HUES6 (cell line): ENCODE results near the gene C9orf153.

Experiments used
- H3K27ac ChIP-seq: 2 replicates; pipeline ENCODE4 v1.7.0; 2013; ENCODE audit warnings: low read depth, mild to moderate bottlenecking, low read length, inconsistent platforms
- H3K27me3 ChIP-seq: 2 replicates; pipeline ENCODE4 v1.6.1; 2013; ENCODE audit warnings: low read length; ENCODE audit not compliant: control insufficient read depth, insufficient read depth
- H3K36me3 ChIP-seq: 2 replicates; pipeline ENCODE4 v1.6.1; 2013; ENCODE audit warnings: low read length; ENCODE audit not compliant: control insufficient read depth, insufficient read depth
- H3K4me1 ChIP-seq: 2 replicates; pipeline ENCODE4 v1.6.1; 2013; ENCODE audit warnings: low read length; ENCODE audit not compliant: control insufficient read depth, insufficient read depth
- H3K4me3 ChIP-seq: 2 replicates; pipeline ENCODE4 v1.5.1; 2013; ENCODE audit warnings: low read depth, low read length
- H3K9ac ChIP-seq: one replicate; pipeline ENCODE4 v1.6.1; 2013; ENCODE audit warnings: mild to moderate bottlenecking, low read length
- H3K9me3 ChIP-seq: 2 replicates; pipeline ENCODE4 v1.6.1; 2013; ENCODE audit warnings: low read depth, low read length; ENCODE audit not compliant: control insufficient read depth, insufficient read depth

Gene C9orf153

DNA sequence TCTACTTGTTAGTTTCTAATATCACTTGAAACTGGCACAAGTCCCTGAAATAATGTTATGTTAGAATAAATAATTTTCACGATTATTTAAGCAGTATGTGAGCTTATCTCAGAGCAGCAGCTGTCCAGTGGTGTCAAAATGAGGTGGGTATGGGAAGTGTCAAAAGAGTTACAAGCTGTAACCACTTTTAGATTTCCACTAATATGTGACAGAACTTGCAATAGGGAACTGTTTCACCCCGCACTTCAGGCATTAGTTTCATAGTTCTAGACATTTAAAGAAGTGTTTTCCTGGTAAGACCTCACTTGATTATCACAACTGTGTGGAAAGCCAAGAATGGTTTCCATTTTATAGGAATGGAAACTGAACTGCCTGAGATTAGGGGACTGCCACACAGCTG, 25.8 kb upstream of the C9orf153 start:
- Histone ChIP-seq H3K4me3 (no peak overlapping the region), H3K9me3 (no peaks in the 10 kb centered on the region), H3K36me3 (no peaks in the 10 kb centered on the region), H3K4me1 (peaks cover 36% of the 10 kb centered on the region), H3K27me3 (peaks cover 4% of the 10 kb centered on the region; the same call in 1 of the 2 replicates), H3K27ac (no peak overlapping the region), H3K9ac (no peak overlapping the region)

DNA sequence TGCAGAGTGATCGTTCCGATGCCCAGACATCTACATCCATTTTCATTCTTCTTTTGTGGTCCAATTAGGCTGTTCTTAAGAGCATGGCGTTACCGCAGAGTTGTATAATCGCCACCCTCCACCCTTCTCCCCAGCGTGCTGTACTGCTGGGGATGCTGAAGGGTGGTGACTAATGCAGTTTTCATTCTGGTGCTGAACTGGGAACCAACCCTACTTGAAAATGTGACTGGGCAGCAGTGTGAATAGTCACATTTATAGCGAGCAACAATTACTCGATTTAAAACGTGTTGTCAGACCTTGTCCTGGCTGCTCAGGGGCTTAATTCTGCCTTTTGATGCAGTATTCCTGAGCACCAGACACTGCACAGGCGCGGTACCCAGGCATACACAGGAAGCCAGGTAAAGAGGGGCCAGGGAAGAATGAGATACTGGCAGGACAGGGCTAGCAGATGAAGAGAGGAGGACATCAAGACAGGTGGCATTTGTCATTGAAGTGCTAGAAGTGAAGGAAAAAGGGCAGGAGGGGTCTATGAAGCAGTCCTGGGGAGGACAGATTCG, 23.6 kb upstream of the C9orf153 start:
- no peak overlapping the region for H3K27ac ChIP-seq
- peak overlapping the region; percentile 59 for H3K9ac ChIP-seq
- H3K4me1 ChIP-seq, result peaks cover 32% of the 10 kb centered on the region
- peaks cover 4% of the 10 kb centered on the region; the same call in 1 of the 2 replicates for H3K27me3 ChIP-seq
- H3K36me3 ChIP-seq, result peaks cover 16% of the 10 kb centered on the region
- H3K4me3 ChIP-seq, result peak overlapping the region; percentile 76
- no peaks in the 10 kb centered on the region for H3K9me3 ChIP-seq

DNA sequence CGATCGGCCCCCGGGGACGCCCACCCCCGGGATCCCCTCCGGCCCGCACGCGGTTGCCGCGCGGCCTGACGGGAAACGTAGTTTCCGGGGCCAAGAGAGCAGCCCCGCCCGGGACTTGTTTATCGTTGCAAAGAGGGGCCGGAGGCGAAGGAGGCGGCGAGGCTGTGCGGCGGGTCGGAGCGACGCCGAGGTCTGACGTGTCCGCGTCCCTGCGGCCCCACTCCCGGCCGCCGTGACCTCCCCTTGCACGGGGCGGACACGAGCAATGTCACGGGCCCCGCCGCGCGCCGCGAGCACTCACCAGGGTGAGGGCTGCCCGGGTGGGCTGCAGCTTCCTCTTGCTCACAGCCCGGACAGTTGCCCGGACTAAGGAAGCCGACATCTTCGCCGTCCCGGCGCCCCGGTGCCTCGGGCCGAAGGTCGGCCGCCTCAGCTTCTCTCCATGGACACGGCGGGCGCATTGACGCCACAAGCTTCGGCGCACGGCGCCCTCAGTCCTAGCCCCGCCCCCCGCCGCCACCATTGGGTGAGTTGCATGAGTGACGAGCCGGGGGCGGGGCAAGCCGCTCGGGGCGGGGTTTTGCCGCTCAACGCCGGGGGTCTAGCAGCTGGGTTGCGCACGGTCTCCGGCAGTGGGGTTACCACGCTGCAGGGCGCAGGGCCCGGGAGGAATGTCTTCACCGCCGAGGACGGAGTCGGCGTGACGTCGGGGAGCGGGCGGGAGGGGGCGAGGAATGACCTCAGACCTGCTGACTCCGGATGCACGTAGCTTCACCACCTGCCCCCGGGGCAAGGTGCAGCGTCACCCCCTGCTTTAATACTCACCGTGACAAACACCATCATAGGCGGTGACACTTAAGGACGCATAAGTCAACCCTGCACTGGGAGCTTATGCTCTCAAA, 22.9 kb upstream of the C9orf153 start, which contains the start of gene ISCA1:
TSS of gene ISCA1 (minus strand) at position 462 of the 902 bp plus-strand sequence. CDS start at position 382, 80 bp downstream.
- peaks cover 4% of the 10 kb centered on the region; the same call in 1 of the 2 replicates for H3K27me3 ChIP-seq
- H3K9ac ChIP-seq, result peak within 1 kb of the TSS; percentile 83
- H3K4me1 ChIP-seq, result peaks cover 24% of the 10 kb centered on the region
- H3K27ac ChIP-seq, result peak within 1 kb of the TSS; percentile 92
- H3K36me3 ChIP-seq, result peaks cover 16% of the 10 kb centered on the region
- H3K4me3 ChIP-seq, result peak within 1 kb of the TSS; percentile 76
- H3K9me3 ChIP-seq, result no peaks in the 10 kb centered on the region

DNA sequence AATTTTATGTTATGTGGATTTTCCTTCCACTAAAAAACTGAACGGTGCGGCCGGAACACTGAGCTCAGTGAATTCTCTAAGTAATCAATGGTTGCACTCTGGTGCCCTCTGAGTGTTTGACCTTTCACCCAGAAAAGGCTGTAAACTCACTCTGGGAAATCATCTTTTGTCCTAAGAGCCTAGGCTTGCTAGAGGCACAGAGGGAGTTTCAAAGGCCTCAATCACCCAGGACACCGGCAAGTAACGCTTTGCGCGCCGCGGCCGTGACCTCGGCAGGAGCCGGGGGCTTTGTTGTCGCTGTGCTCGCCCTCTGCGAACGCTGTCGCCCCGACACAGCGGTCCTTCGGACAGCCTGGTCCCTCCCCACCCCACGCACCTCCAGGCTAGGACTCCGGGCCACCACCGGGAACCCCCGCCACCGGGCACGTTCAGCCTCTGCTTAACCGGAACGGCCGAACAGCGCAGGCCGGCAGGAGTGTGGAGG, 22.2 kb upstream of the C9orf153 start:
- no peaks in the 10 kb centered on the region for H3K9me3 ChIP-seq
- H3K27ac ChIP-seq, result peak overlapping the region; percentile 92
- peak overlapping the region; percentile 83 for H3K9ac ChIP-seq
- H3K27me3 ChIP-seq, result peaks cover 4% of the 10 kb centered on the region; the same call in 1 of the 2 replicates
- peaks cover 16% of the 10 kb centered on the region for H3K36me3 ChIP-seq
- peaks cover 21% of the 10 kb centered on the region for H3K4me1 ChIP-seq
- H3K4me3 ChIP-seq, result peak overlapping the region; percentile 76

DNA sequence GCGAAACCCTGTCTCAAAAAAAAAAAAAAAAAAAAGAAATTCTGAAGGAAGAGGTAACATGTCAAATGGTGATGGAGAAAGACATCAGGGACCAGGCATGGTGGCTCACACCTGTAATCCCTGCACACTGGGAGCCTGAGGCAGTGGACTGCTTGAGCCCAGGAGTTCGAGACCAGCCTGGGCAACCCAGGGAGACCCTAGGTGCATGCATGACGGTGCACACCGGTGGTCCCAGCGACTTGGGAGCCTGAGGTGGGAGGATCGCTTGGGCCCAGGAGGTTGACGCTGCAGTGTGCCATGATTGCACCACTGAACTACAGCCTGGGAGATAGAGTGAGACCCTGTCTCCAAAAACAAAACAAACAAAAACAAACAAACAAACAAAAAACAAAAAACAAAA, 21.1 kb upstream of the C9orf153 start:
- Histone ChIP-seq H3K36me3 (peaks cover 16% of the 10 kb centered on the region), H3K4me1 (peaks cover 19% of the 10 kb centered on the region), H3K9ac (no peak overlapping the region), H3K4me3 (peak overlapping the region; percentile 76), H3K27ac (no peak overlapping the region), H3K9me3 (no peaks in the 10 kb centered on the region), H3K27me3 (peaks cover 4% of the 10 kb centered on the region; the same call in 1 of the 2 replicates)

DNA sequence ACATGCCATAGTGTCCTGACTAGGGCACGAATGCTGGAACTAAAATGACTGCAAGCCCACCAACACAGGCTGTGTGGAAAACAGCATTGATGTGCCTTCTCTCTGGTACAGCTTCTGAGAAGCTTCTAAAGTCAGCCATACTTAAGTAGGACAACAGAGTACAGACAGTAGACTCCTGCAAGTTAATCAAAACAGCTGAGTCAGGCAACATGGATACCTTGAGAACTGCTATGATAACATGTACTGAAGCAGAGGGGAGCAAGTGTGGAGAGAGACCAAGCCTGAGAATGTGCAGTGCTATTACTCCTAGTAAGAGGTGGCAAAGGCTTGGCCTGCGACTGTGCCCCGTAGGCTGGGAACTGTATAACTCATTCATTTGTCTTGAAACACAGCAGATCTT, 20.4 kb upstream of the C9orf153 start:
- H3K27ac ChIP-seq, result no peak overlapping the region
- peaks cover 19% of the 10 kb centered on the region for H3K4me1 ChIP-seq
- H3K9ac ChIP-seq, result no peak overlapping the region
- H3K4me3 ChIP-seq, result no peak overlapping the region
- H3K36me3 ChIP-seq, result peaks cover 16% of the 10 kb centered on the region
- H3K9me3 ChIP-seq, result no peaks in the 10 kb centered on the region
- peaks cover 4% of the 10 kb centered on the region; the same call in 1 of the 2 replicates for H3K27me3 ChIP-seq

DNA sequence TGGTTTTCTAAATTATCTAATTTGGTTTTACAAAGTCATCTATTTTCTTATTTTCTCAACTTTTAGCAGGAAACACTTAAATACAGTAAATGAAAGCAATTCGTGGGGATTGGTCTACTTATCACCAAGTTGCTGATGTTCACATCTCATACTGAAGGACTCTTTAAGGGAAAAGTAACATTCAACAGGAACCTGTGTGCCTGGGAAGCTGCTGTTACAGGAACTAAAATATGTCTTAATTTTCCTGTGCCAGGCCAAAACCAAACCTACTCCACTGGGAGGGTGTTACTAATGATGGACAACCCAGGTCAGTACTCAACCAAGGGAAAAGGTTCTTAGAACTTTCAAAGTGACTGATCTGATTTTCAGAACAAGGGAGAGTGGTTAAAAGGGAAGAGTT, 17.6 kb upstream of the C9orf153 start:
- Histone ChIP-seq H3K27ac (no peak overlapping the region), H3K27me3 (no peaks in the 10 kb centered on the region), H3K9ac (no peak overlapping the region), H3K4me3 (no peak overlapping the region), H3K9me3 (no peaks in the 10 kb centered on the region), H3K4me1 (peaks cover 13% of the 10 kb centered on the region; the same call in 1 of the 2 replicates), H3K36me3 (peaks cover 34% of the 10 kb centered on the region)

DNA sequence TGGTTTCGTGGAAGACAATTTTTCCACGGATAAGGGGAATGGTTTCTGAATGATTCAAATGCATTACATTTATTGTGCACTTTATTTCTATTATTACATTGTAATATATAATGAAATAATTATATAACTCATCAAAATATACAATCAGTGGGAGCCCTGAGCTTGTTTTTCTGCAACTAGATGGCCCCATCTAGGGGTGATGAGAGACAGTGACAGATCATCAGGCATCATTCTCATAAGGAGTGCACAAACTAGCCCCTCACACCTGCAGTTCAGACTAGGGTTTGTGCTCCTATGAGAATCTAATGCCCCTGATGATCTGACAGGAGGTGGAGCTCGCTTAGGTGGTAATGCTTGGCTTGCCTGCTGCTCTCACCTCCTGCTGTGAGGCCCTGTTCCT, 16.5 kb upstream of the C9orf153 start:
- H3K9ac ChIP-seq, result no peak overlapping the region
- H3K9me3 ChIP-seq, result no peaks in the 10 kb centered on the region
- no peak overlapping the region for H3K4me3 ChIP-seq
- H3K27me3 ChIP-seq, result no peaks in the 10 kb centered on the region
- peaks cover 10% of the 10 kb centered on the region; the same call in 1 of the 2 replicates for H3K4me1 ChIP-seq
- H3K27ac ChIP-seq, result no peak overlapping the region
- H3K36me3 ChIP-seq, result peaks cover 46% of the 10 kb centered on the region

DNA sequence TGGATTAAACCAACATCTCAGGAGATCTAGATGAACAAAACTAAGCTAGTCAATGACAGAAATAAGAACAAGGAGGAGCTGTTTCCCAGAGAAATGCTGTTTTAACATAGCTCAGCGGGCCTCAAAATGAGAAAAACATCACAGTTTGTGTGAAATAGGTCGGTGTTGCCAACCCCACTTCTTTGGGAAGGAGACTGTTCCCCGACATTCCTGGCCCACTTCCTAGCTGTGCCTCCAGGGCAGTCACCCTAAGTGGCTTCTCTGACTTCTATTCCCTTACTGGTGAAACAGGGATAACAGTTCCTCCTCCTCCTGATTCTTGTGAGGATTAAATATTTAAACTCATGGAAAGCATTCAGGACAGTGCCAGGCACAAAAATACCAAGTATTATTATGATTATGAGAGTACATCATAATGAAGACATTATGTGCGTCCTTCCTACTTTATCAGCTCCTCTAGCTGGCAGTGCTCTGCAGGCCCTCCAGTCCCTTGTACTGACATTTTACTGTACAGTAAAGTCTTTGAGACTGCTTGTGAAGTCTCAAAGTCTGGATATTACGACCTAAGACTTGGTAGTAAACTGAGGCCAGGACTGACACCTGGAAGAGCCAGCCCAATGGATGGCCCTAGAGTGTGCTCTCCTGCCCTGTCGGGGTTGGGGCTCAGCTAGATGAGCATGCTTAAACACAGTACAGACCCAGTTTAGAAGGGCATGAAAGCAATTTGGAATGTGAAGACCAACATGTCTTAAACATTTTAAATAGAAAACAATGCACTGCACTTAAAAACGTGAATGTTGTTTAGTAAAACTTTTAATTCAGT, 15.6 kb upstream of the C9orf153 start:
- Histone ChIP-seq H3K27me3 (no peaks in the 10 kb centered on the region), H3K27ac (no peak overlapping the region), H3K9me3 (no peaks in the 10 kb centered on the region), H3K4me1 (peaks cover 5% of the 10 kb centered on the region; the same call in 1 of the 2 replicates), H3K36me3 (peaks cover 45% of the 10 kb centered on the region), H3K4me3 (no peak overlapping the region), H3K9ac (no peak overlapping the region)

DNA sequence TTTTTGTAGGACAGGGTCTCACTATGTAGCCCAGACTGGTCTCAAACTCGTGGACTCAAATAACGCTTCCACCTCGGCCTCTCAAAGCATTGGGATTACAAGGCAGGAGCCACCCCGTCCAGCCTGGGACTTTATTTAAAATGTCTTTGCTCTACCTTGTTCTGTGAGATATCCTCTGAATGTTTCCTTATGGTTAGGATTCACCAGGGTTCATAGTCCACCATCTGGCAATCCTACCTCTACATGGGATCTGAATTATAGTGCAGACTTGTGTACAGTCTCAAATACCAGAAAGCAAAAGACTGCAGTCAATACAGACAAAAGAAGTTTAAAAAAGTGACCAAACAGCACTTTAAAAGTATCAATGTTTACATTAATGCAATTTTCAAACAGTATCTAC, 12.8 kb upstream of the C9orf153 start:
- H3K36me3 ChIP-seq, result peaks cover 30% of the 10 kb centered on the region
- H3K9ac ChIP-seq, result no peak overlapping the region
- H3K27ac ChIP-seq, result no peak overlapping the region
- no peaks in the 10 kb centered on the region for H3K4me1 ChIP-seq
- H3K9me3 ChIP-seq, result no peaks in the 10 kb centered on the region
- no peaks in the 10 kb centered on the region for H3K27me3 ChIP-seq
- no peak overlapping the region for H3K4me3 ChIP-seq
